Mesothelial cell of epicardium (in vitro differentiated cells): ENCODE results near the gene NANOS3. TPM values are rescaled to one million over a fixed set of nuclear protein-coding genes. Genes with fewer than 3 reads are reported as not detected.

Source experiments
- DNase-seq, 2 experiments: peaks; one replicate each; pipeline ENCODE4 v3.0.0; 2021; ENCODE audit warnings: low spot score in 2 of 2; ENCODE audit not compliant: unreplicated experiment in 2 of 2
- H3K27ac Mint-ChIP-seq: 2 replicates; pipeline ENCODE4 v1.8.0; 2021; ENCODE audit warnings: mixed read lengths
- H3K27me3 Mint-ChIP-seq: 2 replicates; pipeline ENCODE4 v1.8.0; 2021; ENCODE audit warnings: low read depth, mixed read lengths
- H3K36me3 Mint-ChIP-seq: 2 replicates; pipeline ENCODE4 v1.8.0; 2021; ENCODE audit warnings: mixed read lengths
- H3K4me1 Mint-ChIP-seq: 2 replicates; pipeline ENCODE4 v1.8.0; 2021; ENCODE audit warnings: mixed read lengths
- H3K4me3 Mint-ChIP-seq: 2 replicates; pipeline ENCODE4 v1.8.0; 2021; ENCODE audit warnings: mild to moderate bottlenecking, moderate library complexity, mixed read lengths
- H3K9me3 Mint-ChIP-seq: 2 replicates; pipeline ENCODE4 v1.8.0; 2021; ENCODE audit warnings: mixed read lengths
- CTCF ChIP-seq: fragments of 200-600 bp; sonication (generic); IDR thresholded peaks from one replicate; pipeline ENCODE4 v1.5.0; 2021; ENCODE audit warnings: antibody characterized with exemption; ENCODE audit not compliant: unreplicated experiment
- total RNA-seq: library from RNA; stranded (reverse); gene quantifications from 3 replicates; pipeline ENCODE4 v1.2.1, GENCODE V29; 2021

The NANOS3 gene
- total RNA-seq, 1 donor from 2014 or later: 8.2 TPM

DNA sequence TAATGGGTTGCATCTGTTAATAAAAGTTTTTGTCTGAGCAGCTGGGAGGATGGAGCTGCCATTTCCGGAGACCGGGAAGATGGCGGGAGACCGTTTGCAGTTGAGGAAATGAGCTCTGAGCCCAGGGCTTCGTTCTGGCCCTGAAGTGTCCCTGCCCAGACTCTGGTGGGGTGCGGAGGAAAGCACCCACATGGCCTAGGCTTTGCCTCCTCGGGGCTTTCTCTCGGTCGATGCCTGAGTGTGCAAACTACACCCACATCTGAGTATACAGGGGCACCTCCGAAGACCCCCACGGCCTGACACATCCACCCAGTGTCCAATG lies 15.6 kb upstream of the NANOS3 start:
- peak overlapping the region; percentile 67 for H3K4me3 Mint-ChIP-seq

GRCh38 chr19:13861714-13862531 lies 15.0 kb upstream of the NANOS3 start:
- peaks cover 35% of the 10 kb centered on the region for H3K4me1 Mint-ChIP-seq
- H3K36me3 Mint-ChIP-seq: no peaks in the 10 kb centered on the region
- H3K27me3 Mint-ChIP-seq: peaks cover 1% of the 10 kb centered on the region
- H3K27ac Mint-ChIP-seq: peak overlapping the region; percentile 95
- H3K9me3 Mint-ChIP-seq: no peaks in the 10 kb centered on the region
- TF ChIP-seq CTCF: peak; percentile 100
- peak; percentile 87 to 98 for DNase-seq
- peak overlapping the region; percentile 67 for H3K4me3 Mint-ChIP-seq

More for the DNA sequence above, 15.6 kb upstream of the NANOS3 start:
- Mint-ChIP-seq H3K27ac (peak overlapping the region; percentile 95), H3K27me3 (peaks cover 1% of the 10 kb centered on the region), H3K9me3 (no peaks in the 10 kb centered on the region), H3K4me1 (peaks cover 33% of the 10 kb centered on the region), H3K36me3 (no peaks in the 10 kb centered on the region)
- no peak for DNase-seq
- no peak for TF ChIP-seq CTCF

DNA sequence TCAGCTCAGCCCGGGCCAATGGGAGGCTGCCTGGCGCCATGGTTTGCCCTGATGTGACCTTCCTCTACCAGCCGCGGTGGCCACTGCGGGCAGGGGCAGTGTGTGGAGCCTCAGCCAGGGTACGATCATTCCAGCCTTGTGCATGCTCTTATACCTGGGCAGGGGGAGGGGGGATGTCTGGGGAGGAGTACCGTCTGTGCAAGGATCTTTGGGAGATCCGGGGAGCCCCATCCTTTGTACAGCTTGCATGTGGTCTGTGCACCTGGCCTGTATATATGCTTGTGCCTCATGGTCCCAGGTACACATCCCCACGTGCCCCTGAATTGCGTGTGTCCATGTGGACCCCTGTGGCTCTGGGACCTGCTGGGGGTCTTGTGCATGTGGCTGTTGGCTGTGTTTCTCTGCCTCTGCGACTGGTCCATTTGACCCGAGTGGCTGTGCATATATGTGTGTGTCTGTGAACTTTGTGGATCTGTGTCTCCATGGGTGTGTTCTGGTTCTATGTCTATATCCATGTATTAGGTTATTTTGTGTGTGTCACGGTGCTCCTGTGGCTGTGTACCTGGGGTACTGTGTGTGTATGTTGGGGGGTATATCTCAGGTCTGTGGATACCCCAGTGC lies 12.8 kb upstream of the NANOS3 start:
- Mint-ChIP-seq H3K27ac (peak overlapping the region; percentile 77), H3K36me3 (no peaks in the 10 kb centered on the region), H3K9me3 (no peaks in the 10 kb centered on the region), H3K4me1 (peaks cover 39% of the 10 kb centered on the region), H3K27me3 (peaks cover 1% of the 10 kb centered on the region), H3K4me3 (peak overlapping the region; percentile 71)
- no peak for TF ChIP-seq CTCF
- no peak for DNase-seq

GRCh38 chr19:13864667-13865570 lies 12.0 kb upstream of the NANOS3 start:
- no peaks in the 10 kb centered on the region for H3K36me3 Mint-ChIP-seq
- peaks cover 1% of the 10 kb centered on the region for H3K27me3 Mint-ChIP-seq
- H3K27ac Mint-ChIP-seq: peak overlapping the region; percentile 77
- no peaks in the 10 kb centered on the region for H3K9me3 Mint-ChIP-seq
- no peak for TF ChIP-seq CTCF
- no peak for DNase-seq
- peaks cover 39% of the 10 kb centered on the region for H3K4me1 Mint-ChIP-seq
- peak overlapping the region; percentile 71 for H3K4me3 Mint-ChIP-seq

DNA sequence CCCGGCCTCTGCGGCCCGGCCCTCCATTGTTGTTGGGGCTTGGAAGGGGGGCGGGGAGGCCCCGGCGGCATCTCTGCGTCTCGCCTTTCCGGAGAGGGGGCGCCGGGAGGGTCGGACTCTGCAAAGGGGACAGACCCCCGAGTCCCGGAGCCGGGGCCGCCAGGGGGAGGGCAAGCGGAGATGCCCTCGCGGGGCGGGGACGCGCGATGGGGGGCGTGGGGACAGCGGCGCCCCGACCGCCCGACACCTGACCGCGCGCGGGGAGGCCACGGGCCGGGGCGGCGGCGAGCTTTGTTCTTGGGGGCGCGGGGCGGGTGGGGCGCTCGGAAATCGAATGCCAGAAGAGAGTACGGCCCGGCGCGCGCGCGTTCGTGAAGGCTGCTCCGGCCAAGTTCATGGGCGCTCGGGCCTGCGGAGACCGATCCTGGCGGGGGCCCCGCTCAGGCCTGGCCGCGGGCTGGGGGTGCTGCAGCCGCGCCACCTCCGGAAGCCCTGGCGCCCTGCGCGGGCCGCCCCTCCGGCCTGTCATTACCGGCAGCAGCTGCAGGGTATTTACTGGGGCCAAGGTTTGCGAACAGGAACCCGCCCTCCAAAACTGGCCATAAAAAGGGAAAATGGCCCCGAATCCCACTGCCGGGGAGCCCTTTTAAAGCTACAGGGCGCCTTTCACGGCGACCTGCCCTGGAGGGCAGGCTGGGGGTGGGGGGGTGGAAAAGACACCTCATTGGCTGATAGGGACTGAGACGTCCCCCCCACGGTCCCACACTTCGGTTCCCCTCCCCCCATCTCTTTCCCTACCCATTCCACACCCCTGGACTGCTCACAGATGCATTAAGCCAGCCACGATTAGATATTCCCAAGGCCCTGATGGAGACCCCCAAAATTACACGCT lies 11.1 kb upstream of the NANOS3 start:
- H3K27ac Mint-ChIP-seq: peak overlapping the region; percentile 87
- H3K4me3 Mint-ChIP-seq: peak overlapping the region; percentile 78
- DNase-seq: no peak
- no peaks in the 10 kb centered on the region for H3K36me3 Mint-ChIP-seq
- peaks cover 36% of the 10 kb centered on the region for H3K4me1 Mint-ChIP-seq
- H3K27me3 Mint-ChIP-seq: peaks cover 1% of the 10 kb centered on the region
- H3K9me3 Mint-ChIP-seq: no peaks in the 10 kb centered on the region
- no peak for TF ChIP-seq CTCF
